HEK293T (cell line): ENCODE measurements around the gene RPS27A.

Experiments
- ARNT ChIP-seq: fragments of 450-650 bp; IDR thresholded peaks from 2 replicates; pipeline ENCODE4 v1.6.1; 2017; ENCODE audit warnings: mild to moderate bottlenecking
- BHLHE40 ChIP-seq: fragments of 450-650 bp; IDR thresholded peaks from 2 replicates; pipeline ENCODE4 v1.6.1; 2016; ENCODE audit warnings: mild to moderate bottlenecking, moderate library complexity, borderline replicate concordance
- ELF4 ChIP-seq: fragments of 450-650 bp; IDR thresholded peaks from 2 replicates; pipeline ENCODE4 v1.6.1; 2017; ENCODE audit warnings: antibody characterized with exemption
- FOXA1 ChIP-seq: fragments of 450-650 bp; IDR thresholded peaks from 2 replicates; pipeline ENCODE4 v1.6.1; 2016; ENCODE audit warnings: mild to moderate bottlenecking
- FOXK2 ChIP-seq: fragments of 450-650 bp; IDR thresholded peaks from 2 replicates; pipeline ENCODE4 v1.6.1; 2016; ENCODE audit warnings: mild to moderate bottlenecking
- FOXM1 ChIP-seq: fragments of 450-650 bp; IDR thresholded peaks from 2 replicates; pipeline ENCODE4 v1.6.1; 2017; ENCODE audit warnings: mild to moderate bottlenecking, borderline replicate concordance
- HDGF ChIP-seq: fragments of 450-650 bp; IDR thresholded peaks from 2 replicates; pipeline ENCODE4 v1.6.1; 2017; ENCODE audit warnings: antibody characterized with exemption, borderline replicate concordance
- L3MBTL2 ChIP-seq: fragments of 450-650 bp; conservative IDR thresholded peaks from 2 replicates; pipeline ENCODE4 v1.6.1; 2016; ENCODE audit warnings: mild to moderate bottlenecking
- NFRKB ChIP-seq: fragments of 450-650 bp; IDR thresholded peaks from 2 replicates; pipeline ENCODE4 v1.6.1; 2016; ENCODE audit warnings: mild to moderate bottlenecking, moderate library complexity
- SP1 ChIP-seq: fragments of 450-650 bp; IDR thresholded peaks from 2 replicates; pipeline ENCODE4 v1.6.1; 2017
- ZNF384 ChIP-seq: fragments of 450-650 bp; IDR thresholded peaks from 2 replicates; pipeline ENCODE4 v1.6.1; 2016

DNA sequence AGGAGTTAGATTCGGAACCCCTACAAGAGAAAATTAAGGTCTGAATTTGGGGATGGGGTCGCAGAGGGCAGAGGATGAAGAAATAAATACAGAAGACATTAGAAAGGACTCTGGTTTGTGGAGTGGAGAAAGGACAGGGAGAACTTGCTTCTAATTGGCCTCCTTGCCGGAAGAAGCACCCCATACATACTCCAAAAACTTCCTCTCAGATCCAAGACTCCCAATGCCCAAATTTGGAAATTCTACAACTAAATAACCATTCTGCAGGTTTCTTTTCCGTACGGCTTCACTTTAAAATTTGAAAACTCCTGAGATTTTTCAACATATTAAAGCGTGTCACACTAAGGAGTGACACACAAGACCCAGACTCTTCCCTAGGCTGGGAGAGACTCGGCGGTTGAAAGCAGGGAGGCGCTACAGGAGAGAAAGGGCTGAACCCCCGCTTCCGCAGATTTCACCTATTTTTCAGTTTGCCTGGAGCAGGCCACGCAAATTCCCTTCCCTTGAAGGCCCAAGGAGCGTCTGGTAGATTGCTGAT, 873 bp upstream of the RPS27A start:
- no peak for TF ChIP-seq FOXM1
- no peak for TF ChIP-seq ARNT
- no peak for TF ChIP-seq FOXA1
- no peak for TF ChIP-seq BHLHE40
- TF ChIP-seq FOXK2, result no peak
- no peak for TF ChIP-seq SP1
- TF ChIP-seq NFRKB, result no peak
- no peak for TF ChIP-seq L3MBTL2
- TF ChIP-seq ZNF384, result no peak
- TF ChIP-seq HDGF, result no peak
- no peak for TF ChIP-seq ELF4
